ENCODE measurements around the gene USP20.

DNA sequence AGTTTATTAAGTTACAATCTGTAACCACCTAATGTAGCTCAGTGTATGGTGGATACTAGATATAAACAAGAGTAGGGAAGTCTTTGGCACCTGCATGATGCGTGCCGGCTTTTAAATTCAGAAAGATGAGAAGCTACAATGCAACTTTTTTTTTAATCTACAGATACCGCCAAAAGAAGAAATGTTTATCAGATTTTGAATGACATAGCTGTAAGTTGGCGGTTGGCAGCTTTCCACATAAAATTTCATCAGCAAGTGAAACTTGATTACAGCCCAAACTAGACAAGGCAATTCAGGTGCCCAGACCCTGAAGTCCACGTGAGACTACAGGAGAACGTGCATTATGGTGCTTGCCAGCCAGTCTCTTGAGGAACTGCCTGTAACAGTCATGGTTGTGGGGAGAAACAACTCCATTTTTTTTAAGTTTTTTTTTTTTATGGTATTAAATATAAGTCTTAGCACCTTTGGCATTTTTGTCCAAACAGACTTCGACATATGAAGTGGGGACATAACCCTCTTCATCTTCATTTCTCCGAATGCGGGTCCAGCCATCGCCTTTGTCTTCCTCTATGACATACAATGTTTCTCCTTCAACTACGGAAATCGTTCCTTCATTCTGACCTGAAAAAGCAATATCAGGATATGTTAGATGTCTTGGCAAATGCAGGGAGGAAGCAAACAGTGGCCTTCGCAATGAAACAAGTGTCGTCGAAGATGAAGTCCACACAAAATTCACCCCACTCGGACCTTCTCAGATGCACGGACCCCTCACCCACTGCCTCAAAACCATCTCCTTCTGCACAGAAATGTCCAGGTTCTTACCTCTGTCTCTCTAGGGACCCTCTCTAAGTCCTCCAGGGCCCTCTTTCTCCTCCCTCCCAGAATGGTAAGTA is 60.4 kb downstream of the USP20 start:
- TF ChIP-seq, protein P1, sequence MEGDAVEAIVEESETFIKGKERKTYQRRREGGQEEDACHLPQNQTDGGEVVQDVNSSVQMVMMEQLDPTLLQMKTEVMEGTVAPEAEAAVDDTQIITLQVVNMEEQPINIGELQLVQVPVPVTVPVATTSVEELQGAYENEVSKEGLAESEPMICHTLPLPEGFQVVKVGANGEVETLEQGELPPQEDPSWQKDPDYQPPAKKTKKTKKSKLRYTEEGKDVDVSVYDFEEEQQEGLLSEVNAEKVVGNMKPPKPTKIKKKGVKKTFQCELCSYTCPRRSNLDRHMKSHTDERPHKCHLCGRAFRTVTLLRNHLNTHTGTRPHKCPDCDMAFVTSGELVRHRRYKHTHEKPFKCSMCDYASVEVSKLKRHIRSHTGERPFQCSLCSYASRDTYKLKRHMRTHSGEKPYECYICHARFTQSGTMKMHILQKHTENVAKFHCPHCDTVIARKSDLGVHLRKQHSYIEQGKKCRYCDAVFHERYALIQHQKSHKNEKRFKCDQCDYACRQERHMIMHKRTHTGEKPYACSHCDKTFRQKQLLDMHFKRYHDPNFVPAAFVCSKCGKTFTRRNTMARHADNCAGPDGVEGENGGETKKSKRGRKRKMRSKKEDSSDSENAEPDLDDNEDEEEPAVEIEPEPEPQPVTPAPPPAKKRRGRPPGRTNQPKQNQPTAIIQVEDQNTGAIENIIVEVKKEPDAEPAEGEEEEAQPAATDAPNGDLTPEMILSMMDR (IDR thresholded peaks at IDR 0.05; ENCODE audit: extremely low read depth in 1 of 2, insufficient read depth in 1 of 2, low read depth in 1 of 2, low read length in 2 of 2), result no peak
- TF ChIP-seq POLR2A (IDR thresholded peaks at IDR 0.05; ENCODE audit: low read depth, low read length) (no peak), GATA2 (IDR thresholded peaks at IDR 0.05; ENCODE audit: insufficient read depth, insufficient read length, low read depth, low read length) (no peak), FOS (IDR thresholded peaks at IDR 0.05; ENCODE audit: borderline replicate concordance, insufficient read depth, low read length) (no peak), POLR2AphosphoS5 (IDR thresholded peaks at IDR 0.05; ENCODE audit: insufficient read depth, low read depth, low read length) (no peak), EZH2 (IDR thresholded peaks at IDR 0.05; ENCODE audit: borderline replicate concordance, low read depth, low read length, severe bottlenecking) (no peak)
- TF ChIP-seq, protein P2, sequence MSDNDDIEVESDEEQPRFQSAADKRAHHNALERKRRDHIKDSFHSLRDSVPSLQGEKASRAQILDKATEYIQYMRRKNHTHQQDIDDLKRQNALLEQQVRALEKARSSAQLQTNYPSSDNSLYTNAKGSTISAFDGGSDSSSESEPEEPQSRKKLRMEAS (IDR thresholded peaks at IDR 0.05; ENCODE audit: insufficient read depth, insufficient read length), result no peak
